HG02798 (cell line): Measurements from ENCODE around the gene LAX1.

Experiments used
- ATAC-seq: cut with Tn5 transposase; IDR thresholded peaks from one replicate; pipeline ENCODE4 v1.9.1; 2021; ENCODE audit warnings: mild to moderate bottlenecking; ENCODE audit not compliant: unreplicated experiment, poor library complexity

Gene LAX1

DNA sequence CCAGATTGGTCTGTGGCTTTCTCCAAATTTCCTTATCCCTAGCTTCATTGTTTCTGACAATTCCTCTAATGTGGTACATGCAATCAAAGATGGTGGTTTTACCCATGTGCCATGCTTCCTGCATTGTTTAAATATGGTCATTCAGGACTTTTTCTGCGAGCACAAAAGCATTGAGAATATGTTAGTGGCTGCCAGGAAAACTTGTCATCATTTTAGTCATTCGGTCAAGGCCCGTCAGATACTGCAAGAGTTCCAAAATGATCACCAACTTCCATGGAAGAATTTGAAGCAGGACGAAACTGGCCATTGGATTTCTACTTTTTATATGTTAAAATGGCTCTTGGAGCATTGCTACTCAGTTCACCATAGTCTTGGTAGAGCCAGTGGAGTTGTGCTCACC lies 34.2 kb downstream of the LAX1 start:
- ATAC-seq: no peak

DNA sequence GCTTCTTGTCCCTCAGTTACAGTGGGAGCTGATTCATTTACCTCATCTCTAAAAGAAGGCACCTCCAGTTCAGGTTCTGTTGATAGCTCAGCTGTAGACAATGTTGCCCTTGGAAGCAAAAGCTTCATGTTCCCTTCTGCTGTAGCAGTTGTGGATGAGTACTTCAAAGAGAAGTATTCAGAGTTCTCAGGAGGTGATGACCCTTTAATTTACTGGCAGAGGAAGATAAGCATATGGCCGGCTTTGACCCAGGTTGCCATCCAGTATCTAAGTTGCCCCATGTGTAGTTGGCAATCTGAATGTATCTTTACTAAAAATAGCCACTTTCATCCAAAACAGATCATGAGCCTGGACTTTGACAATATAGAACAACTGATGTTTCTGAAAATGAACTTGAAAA lies 35.0 kb downstream of the LAX1 start:
- no peak for ATAC-seq

DNA sequence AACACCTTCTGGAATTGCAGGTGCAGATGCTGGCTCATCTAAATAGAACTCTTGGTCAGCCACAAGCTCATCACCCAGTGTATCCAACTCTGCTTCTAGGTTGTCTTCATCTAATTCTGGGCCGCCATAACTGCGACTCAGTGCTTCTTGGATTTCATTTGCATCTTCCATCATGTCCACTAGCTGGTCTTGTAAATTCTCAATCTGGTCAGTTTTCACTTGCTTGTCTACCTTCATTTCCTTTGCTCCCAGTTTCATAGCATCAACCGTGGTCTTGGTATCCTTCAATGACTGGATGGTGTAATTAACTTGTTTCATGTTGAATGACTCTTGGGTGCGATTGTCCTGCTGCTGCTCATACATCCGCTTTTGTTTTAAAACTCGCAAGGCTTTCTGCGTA lies 40.7 kb downstream of the LAX1 start:
- ATAC-seq: no peak

DNA sequence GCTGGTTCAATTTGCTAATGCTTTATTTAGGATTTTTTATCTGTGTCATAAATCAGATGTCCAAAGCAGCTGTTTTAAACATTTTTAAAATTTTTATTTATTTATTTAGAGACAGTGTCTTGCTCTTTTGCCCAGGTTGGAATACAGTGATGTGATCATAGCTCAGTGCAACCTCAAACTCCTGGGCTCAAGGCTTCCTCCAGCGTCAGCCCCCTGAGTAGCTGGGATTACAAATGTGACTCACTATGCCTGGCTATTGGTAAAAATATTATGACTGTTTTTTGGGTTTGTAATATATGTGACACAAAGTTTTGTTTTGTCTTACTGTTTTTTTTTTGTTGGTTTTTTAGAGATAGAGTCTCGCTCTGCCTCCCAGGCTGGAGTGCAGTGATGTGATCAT lies 42.2 kb downstream of the LAX1 start:
- ATAC-seq: no peak

DNA sequence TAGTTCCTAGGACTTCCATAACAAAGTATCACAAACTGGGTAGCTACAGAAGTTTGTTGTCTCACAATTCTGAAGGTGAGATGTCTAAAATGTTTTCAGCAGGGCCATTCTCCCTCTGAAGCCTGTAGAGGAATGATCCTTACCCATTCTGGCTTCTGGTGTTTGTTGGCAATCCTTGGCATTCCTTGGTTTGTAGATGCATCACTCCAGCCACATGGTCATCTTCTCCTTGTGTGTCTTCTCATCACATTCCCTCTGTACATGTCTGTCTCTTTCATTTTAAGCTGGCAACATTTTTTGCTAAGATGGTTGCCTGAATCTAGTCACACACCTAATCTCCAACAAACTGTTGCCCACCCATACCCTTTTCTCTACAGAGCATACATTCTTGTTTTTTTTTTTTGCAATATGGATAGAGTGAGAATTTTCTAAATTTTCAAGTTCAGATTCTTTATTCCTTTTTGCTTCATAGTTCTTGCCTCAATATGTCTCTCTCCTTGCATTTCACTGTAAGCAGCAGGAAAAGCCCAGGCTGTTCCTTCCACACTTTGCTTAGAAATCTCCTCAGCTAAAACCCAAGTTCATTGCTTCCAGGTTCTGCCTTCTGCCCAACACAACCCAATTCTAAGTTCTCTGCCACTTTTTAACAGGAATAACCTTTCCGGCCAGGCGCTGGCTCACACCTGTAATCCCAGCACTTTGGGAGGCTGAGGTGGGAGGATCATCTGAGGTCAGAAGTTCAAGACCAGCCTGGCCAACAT lies 48.8 kb downstream of the LAX1 start:
- ATAC-seq: no peak

DNA sequence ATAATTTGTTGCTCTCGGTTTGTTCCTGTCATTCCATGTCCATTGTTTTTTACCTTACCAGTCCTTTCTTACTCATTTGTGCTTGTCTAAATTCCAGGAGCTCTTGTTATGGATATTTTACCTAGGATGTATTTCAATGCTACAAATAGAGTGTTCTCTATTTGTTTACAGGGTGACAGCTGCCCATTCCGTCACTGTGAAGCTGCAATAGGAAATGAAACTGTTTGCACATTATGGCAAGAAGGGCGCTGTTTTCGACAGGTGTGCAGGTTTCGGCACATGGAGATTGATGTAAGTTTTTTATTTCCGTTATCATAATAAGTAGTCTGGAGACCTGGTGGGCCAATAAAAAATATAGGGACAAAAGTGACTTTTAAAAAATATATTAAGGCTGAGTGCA lies 53.4 kb downstream of the LAX1 start:
- no peak for ATAC-seq

DNA sequence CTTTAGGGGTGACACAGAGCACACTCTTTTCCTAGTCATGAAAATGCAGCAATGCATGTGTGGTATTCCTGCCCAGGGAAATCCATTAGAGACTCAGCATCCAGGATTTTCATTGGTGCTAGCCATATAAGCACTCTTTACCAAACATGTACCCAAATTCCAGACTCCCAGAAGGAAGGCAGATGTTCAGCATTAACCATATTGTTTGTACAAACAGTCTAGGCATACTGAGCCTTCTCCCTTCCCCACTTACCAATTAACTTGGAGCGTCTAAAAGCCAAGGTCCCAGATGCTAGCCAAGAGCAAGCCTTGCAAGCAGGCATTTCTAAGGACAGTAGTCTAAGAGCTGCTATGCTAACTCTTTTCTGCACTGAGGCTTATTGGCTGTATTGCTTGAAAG lies 58.3 kb downstream of the LAX1 start:
- no peak for ATAC-seq
